Prostate gland (tissue), 2 donors: ENCODE results near the gene KIF21B. TPM values are rescaled to one million over a fixed set of nuclear protein-coding genes. Genes with fewer than 3 reads are reported as not detected.

ENCODE experiments used
- DNase-seq: peaks from one replicate; pipeline ENCODE4 v3.0.0-alpha.2; 2019; ENCODE audit warnings: low spot score
- H3K27ac ChIP-seq, 2 donors: fragments of 200-600 bp; sonication (generic); 2 replicates each; pipeline ENCODE4 v1.5.1; 2017 to 2019
- H3K27me3 ChIP-seq: fragments of 200-600 bp; sonication (generic); replicated peaks from 2 replicates; pipeline ENCODE4 v1.5.1; 2019; ENCODE audit not compliant: insufficient read depth
- H3K36me3 ChIP-seq, 2 donors: fragments of 200-600 bp; sonication (generic); 1 replicate in 1 of 2; 2 replicates in 1 of 2; pipeline versions ENCODE4 v1.5.1 to v1.8.1; 2017 to 2019
- H3K4me1 ChIP-seq: fragments of 200-600 bp; sonication (generic); replicated peaks from 2 replicates; pipeline ENCODE4 v1.5.1; 2019
- H3K4me3 ChIP-seq, 2 donors: fragments of 200-600 bp; sonication (generic); 2 replicates each; pipeline ENCODE4 v1.5.1; 2017 to 2019
- H3K9me3 ChIP-seq: fragments of 200-600 bp; sonication (generic); 2 replicates; pipeline ENCODE4 v1.5.1; 2017
- CTCF ChIP-seq, 4 experiments: fragments of 200-600 bp in 2 of 4; fragments of 450-650 bp in 2 of 4; sonication (generic) in 2 of 4; IDR thresholded peaks; 1 replicate in 3 of 4; 2 replicates in 1 of 4; pipeline ENCODE4 v1.5.1; 2016 to 2019; ENCODE audit warnings: antibody characterized with exemption in 4 of 4, mild to moderate bottlenecking in 2 of 4, moderate library complexity in 2 of 4
- POLR2A ChIP-seq: fragments of 450-650 bp; IDR thresholded peaks from one replicate; pipeline ENCODE4 v1.6.1; 2016; ENCODE audit warnings: antibody characterized with exemption, mild to moderate bottlenecking
- POLR2AphosphoS5 ChIP-seq: sonication (generic); formaldehyde crosslinking; IDR thresholded peaks from one replicate; pipeline ENCODE4 v1.6.1; 2017; ENCODE audit warnings: antibody characterized with exemption
- WGBS: methylation state at CpG from one replicate; pipeline ENCODE4 v1.1.5; 2018; 5-methylcytosine and 5-hydroxymethylcytosine counted together
- intact Hi-C: fragments of 100-400 bp; cut with DNase I; formaldehyde crosslinking; loops from one replicate; pipeline ENCODE4 v1.14.2; 2022
- total RNA-seq, 2 donors: library from RNA; depleted of rRNA; stranded (reverse); fragments of >200 nt; gene quantifications; one replicate each; pipeline ENCODE4 v1.1.0, GENCODE V29; 2016

KIF21B gene
- total RNA-seq, 2 donors from 2014 or later, result 0.46 to 10.5 TPM

- H3K4me1 ChIP-seq, result no peaks in the 10 kb centered on the region
- H3K4me3 ChIP-seq, result no peak overlapping the region
- no peaks in the 10 kb centered on the region for H3K9me3 ChIP-seq
- no peaks in the 10 kb centered on the region for H3K36me3 ChIP-seq
- DNase-seq, result no peak
- 85% methylated on average over 22 of the region's 22 CpGs for WGBS
- no peak overlapping the region for H3K27ac ChIP-seq
- no peak for TF ChIP-seq POLR2A
- TF ChIP-seq POLR2AphosphoS5, result no peak
- no peak for TF ChIP-seq CTCF (IDR thresholded peaks at IDR 0.05)
- intact Hi-C loops, result no loop called here
- H3K27me3 ChIP-seq, result no peaks in the 10 kb centered on the region
Observed at GRCh38 chr1:201008666-201009360, 14.7 kb downstream of the KIF21B start.

- WGBS, result 100% methylated on average over 5 of the region's 5 CpGs
- intact Hi-C loops, result no loop called here
- no peaks in the 10 kb centered on the region for H3K27me3 ChIP-seq
- H3K9me3 ChIP-seq, result no peaks in the 10 kb centered on the region
- DNase-seq, result no peak
- TF ChIP-seq CTCF (IDR thresholded peaks at IDR 0.05), result no peak
- TF ChIP-seq POLR2A, result no peak
- no peak for TF ChIP-seq POLR2AphosphoS5
- no peaks in the 10 kb centered on the region for H3K36me3 ChIP-seq
- no peak overlapping the region for H3K4me3 ChIP-seq
- H3K27ac ChIP-seq, result no peak overlapping the region
- no peaks in the 10 kb centered on the region for H3K4me1 ChIP-seq
Observed at GRCh38 chr1:201007481-201007880, 16.0 kb downstream of the KIF21B start.

- H3K36me3 ChIP-seq, result no peaks in the 10 kb centered on the region
- TF ChIP-seq POLR2A (no peak), POLR2AphosphoS5 (no peak), CTCF (IDR thresholded peaks at IDR 0.05) (no peak)
- H3K27ac ChIP-seq, result no peak overlapping the region
- H3K27me3 ChIP-seq, result no peaks in the 10 kb centered on the region
- no peaks in the 10 kb centered on the region for H3K4me1 ChIP-seq
- DNase-seq, result no peak
- H3K4me3 ChIP-seq, result no peak overlapping the region
- no peaks in the 10 kb centered on the region for H3K9me3 ChIP-seq
- 48% methylated on average over 2 of the region's 2 CpGs for WGBS
- intact Hi-C loops, result no loop called here
Observed at GRCh38 chr1:201006450-201006849, 17.1 kb downstream of the KIF21B start.

GRCh38 chr1:201004732-201005131, 18.8 kb downstream of the KIF21B start:
- WGBS, result 93% methylated on average over 14 of the region's 14 CpGs
- H3K4me3 ChIP-seq, result no peak overlapping the region
- no peak for TF ChIP-seq POLR2AphosphoS5
- TF ChIP-seq POLR2A, result no peak
- no peak for TF ChIP-seq CTCF (IDR thresholded peaks at IDR 0.05)
- H3K27ac ChIP-seq, result no peak overlapping the region
- intact Hi-C loops, result no loop called here
- no peak for DNase-seq
- no peaks in the 10 kb centered on the region for H3K4me1 ChIP-seq
- no peaks in the 10 kb centered on the region for H3K36me3 ChIP-seq
- H3K9me3 ChIP-seq, result no peaks in the 10 kb centered on the region
- H3K27me3 ChIP-seq, result no peaks in the 10 kb centered on the region

- Histone ChIP-seq H3K36me3 (no peaks in the 10 kb centered on the region), H3K27ac (no peak overlapping the region), H3K4me1 (no peaks in the 10 kb centered on the region), H3K9me3 (no peaks in the 10 kb centered on the region), H3K4me3 (no peak overlapping the region), H3K27me3 (no peaks in the 10 kb centered on the region)
- no peak for DNase-seq
- intact Hi-C loops, result no loop called here
- no peak for TF ChIP-seq CTCF (IDR thresholded peaks at IDR 0.05)
- no peak for TF ChIP-seq POLR2AphosphoS5
- no peak for TF ChIP-seq POLR2A
- WGBS, result 98% methylated on average over 6 of the region's 6 CpGs
Observed at GRCh38 chr1:201004154-201004553, 19.4 kb downstream of the KIF21B start.
